Measurements from ENCODE around the gene F2RL1.

The F2RL1 gene

DNA sequence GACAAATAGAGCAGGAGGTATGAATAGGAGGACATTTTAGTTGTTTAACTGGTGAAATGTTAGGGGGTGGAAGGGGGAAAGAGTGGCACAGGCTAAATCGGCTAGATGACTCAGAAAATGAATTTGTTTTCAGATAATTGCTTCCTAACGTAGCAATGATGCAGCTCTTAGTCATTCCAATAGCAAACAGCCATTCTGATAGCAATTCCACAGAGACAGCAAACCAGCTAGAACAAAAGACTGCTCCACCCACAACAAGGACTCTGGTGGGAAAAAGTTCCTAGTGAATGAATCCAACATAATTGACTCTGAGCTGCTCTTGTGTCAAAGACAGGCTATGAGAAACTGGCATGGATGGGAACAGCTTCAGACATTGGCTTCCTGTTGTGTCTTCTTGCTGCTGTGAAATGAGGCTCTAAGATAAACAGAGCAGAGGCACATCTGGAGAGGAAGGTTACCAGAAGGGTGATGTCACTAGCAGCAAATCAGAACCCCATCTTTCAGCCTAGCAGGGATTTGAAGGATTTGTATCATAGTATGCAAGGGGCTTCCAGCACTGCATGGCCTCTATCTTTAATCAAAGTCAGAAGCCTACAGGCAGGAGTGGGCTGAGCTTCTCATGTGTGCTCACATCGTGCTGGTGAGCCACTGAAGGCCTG lies 28.1 kb upstream of the F2RL1 start (continued):
- TF ChIP-seq OVOL3 (tag by site-specific recombination; IDR thresholded peaks at IDR 0.05) = no peak
- TF ChIP-seq, protein P1, sequence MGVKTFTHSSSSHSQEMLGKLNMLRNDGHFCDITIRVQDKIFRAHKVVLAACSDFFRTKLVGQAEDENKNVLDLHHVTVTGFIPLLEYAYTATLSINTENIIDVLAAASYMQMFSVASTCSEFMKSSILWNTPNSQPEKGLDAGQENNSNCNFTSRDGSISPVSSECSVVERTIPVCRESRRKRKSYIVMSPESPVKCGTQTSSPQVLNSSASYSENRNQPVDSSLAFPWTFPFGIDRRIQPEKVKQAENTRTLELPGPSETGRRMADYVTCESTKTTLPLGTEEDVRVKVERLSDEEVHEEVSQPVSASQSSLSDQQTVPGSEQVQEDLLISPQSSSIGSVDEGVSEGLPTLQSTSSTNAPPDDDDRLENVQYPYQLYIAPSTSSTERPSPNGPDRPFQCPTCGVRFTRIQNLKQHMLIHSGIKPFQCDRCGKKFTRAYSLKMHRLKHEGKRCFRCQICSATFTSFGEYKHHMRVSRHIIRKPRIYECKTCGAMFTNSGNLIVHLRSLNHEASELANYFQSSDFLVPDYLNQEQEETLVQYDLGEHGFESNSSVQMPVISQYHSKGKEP (tag by site-specific recombination; IDR thresholded peaks at IDR 0.05) = no peak
- TF ChIP-seq ZNF184 (tag by site-specific recombination; IDR thresholded peaks at IDR 0.05) = peak; percentile 74; the same call in 1 of the 2 replicates
- TF ChIP-seq ZNF169 (tag by site-specific recombination; IDR thresholded peaks at IDR 0.05) = no peak
- no peak for TF ChIP-seq ZFP3 (tag by site-specific recombination; IDR thresholded peaks at IDR 0.05; ENCODE audit: low read depth)
- TF ChIP-seq ZNF791 (tag by site-specific recombination; IDR thresholded peaks at IDR 0.05) = no peak
- TF ChIP-seq, protein P2, sequence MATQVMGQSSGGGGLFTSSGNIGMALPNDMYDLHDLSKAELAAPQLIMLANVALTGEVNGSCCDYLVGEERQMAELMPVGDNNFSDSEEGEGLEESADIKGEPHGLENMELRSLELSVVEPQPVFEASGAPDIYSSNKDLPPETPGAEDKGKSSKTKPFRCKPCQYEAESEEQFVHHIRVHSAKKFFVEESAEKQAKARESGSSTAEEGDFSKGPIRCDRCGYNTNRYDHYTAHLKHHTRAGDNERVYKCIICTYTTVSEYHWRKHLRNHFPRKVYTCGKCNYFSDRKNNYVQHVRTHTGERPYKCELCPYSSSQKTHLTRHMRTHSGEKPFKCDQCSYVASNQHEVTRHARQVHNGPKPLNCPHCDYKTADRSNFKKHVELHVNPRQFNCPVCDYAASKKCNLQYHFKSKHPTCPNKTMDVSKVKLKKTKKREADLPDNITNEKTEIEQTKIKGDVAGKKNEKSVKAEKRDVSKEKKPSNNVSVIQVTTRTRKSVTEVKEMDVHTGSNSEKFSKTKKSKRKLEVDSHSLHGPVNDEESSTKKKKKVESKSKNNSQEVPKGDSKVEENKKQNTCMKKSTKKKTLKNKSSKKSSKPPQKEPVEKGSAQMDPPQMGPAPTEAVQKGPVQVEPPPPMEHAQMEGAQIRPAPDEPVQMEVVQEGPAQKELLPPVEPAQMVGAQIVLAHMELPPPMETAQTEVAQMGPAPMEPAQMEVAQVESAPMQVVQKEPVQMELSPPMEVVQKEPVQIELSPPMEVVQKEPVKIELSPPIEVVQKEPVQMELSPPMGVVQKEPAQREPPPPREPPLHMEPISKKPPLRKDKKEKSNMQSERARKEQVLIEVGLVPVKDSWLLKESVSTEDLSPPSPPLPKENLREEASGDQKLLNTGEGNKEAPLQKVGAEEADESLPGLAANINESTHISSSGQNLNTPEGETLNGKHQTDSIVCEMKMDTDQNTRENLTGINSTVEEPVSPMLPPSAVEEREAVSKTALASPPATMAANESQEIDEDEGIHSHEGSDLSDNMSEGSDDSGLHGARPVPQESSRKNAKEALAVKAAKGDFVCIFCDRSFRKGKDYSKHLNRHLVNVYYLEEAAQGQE (tag by site-specific recombination; IDR thresholded peaks at IDR 0.05) = no peak
- TF ChIP-seq ZNF221 (tag by site-specific recombination; IDR thresholded peaks at IDR 0.05; ENCODE audit: borderline replicate concordance) = no peak
- TF ChIP-seq ZNF624 (tag by site-specific recombination; IDR thresholded peaks at IDR 0.05) = no peak
- TF ChIP-seq, protein P3, sequence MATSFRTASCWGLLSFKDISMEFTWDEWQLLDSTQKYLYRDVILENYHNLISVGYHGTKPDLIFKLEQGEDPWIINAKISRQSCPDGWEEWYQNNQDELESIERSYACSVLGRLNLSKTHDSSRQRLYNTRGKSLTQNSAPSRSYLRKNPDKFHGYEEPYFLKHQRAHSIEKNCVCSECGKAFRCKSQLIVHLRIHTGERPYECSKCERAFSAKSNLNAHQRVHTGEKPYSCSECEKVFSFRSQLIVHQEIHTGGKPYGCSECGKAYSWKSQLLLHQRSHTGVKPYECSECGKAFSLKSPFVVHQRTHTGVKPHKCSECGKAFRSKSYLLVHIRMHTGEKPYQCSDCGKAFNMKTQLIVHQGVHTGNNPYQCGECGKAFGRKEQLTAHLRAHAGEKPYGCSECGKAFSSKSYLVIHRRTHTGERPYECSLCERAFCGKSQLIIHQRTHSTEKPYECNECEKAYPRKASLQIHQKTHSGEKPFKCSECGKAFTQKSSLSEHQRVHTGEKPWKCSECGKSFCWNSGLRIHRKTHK (tag by site-specific recombination; IDR thresholded peaks at IDR 0.05) = no peak
- no peak for TF ChIP-seq HOXD13 (CRISPR knock-in tag; IDR thresholded peaks at IDR 0.05; ENCODE audit: borderline replicate concordance)
- peak; percentile 45; the same call in 1 of the 2 replicates for TF ChIP-seq ZFP69B (tag by site-specific recombination; IDR thresholded peaks at IDR 0.05)
- TF ChIP-seq SP7 (tag by site-specific recombination; IDR thresholded peaks at IDR 0.05) = peak; percentile 90
- no peak for TF ChIP-seq SP2 (tag by site-specific recombination; IDR thresholded peaks at IDR 0.05)
- TF ChIP-seq ZNF19 (tag by site-specific recombination; IDR thresholded peaks at IDR 0.05; ENCODE audit: low read depth) = no peak
- TF ChIP-seq, protein P4, sequence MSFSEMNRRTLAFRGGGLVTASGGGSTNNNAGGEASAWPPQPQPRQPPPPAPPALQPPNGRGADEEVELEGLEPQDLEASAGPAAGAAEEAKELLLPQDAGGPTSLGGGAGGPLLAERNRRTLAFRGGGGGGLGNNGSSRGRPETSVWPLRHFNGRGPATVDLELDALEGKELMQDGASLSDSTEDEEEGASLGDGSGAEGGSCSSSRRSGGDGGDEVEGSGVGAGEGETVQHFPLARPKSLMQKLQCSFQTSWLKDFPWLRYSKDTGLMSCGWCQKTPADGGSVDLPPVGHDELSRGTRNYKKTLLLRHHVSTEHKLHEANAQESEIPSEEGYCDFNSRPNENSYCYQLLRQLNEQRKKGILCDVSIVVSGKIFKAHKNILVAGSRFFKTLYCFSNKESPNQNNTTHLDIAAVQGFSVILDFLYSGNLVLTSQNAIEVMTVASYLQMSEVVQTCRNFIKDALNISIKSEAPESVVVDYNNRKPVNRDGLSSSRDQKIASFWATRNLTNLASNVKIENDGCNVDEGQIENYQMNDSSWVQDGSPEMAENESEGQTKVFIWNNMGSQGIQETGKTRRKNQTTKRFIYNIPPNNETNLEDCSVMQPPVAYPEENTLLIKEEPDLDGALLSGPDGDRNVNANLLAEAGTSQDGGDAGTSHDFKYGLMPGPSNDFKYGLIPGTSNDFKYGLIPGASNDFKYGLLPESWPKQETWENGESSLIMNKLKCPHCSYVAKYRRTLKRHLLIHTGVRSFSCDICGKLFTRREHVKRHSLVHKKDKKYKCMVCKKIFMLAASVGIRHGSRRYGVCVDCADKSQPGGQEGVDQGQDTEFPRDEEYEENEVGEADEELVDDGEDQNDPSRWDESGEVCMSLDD (tag by site-specific recombination; IDR thresholded peaks at IDR 0.05) = no peak
- TF ChIP-seq ZNF660 (tag by site-specific recombination; IDR thresholded peaks at IDR 0.05) = peak; percentile 93
- TF ChIP-seq, protein P5, sequence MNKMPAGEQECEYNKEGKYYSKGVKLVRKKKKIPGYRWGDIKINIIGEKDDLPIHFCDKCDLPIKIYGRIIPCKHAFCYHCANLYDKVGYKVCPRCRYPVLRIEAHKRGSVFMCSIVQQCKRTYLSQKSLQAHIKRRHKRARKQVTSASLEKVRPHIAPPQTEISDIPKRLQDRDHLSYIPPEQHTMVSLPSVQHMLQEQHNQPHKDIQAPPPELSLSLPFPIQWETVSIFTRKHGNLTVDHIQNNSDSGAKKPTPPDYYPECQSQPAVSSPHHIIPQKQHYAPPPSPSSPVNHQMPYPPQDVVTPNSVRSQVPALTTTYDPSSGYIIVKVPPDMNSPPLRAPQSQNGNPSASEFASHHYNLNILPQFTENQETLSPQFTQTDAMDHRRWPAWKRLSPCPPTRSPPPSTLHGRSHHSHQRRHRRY (tag by site-specific recombination; IDR thresholded peaks at IDR 0.05) = no peak
- no peak for TF ChIP-seq SCRT1 (tag by site-specific recombination; IDR thresholded peaks at IDR 0.05; ENCODE audit: borderline replicate concordance)
- TF ChIP-seq, protein P6, sequence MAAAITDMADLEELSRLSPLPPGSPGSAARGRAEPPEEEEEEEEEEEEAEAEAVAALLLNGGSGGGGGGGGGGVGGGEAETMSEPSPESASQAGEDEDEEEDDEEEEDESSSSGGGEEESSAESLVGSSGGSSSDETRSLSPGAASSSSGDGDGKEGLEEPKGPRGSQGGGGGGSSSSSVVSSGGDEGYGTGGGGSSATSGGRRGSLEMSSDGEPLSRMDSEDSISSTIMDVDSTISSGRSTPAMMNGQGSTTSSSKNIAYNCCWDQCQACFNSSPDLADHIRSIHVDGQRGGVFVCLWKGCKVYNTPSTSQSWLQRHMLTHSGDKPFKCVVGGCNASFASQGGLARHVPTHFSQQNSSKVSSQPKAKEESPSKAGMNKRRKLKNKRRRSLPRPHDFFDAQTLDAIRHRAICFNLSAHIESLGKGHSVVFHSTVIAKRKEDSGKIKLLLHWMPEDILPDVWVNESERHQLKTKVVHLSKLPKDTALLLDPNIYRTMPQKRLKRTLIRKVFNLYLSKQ (tag by site-specific recombination; IDR thresholded peaks at IDR 0.05; ENCODE audit: borderline replicate concordance) = no peak
- TF ChIP-seq, protein P7, sequence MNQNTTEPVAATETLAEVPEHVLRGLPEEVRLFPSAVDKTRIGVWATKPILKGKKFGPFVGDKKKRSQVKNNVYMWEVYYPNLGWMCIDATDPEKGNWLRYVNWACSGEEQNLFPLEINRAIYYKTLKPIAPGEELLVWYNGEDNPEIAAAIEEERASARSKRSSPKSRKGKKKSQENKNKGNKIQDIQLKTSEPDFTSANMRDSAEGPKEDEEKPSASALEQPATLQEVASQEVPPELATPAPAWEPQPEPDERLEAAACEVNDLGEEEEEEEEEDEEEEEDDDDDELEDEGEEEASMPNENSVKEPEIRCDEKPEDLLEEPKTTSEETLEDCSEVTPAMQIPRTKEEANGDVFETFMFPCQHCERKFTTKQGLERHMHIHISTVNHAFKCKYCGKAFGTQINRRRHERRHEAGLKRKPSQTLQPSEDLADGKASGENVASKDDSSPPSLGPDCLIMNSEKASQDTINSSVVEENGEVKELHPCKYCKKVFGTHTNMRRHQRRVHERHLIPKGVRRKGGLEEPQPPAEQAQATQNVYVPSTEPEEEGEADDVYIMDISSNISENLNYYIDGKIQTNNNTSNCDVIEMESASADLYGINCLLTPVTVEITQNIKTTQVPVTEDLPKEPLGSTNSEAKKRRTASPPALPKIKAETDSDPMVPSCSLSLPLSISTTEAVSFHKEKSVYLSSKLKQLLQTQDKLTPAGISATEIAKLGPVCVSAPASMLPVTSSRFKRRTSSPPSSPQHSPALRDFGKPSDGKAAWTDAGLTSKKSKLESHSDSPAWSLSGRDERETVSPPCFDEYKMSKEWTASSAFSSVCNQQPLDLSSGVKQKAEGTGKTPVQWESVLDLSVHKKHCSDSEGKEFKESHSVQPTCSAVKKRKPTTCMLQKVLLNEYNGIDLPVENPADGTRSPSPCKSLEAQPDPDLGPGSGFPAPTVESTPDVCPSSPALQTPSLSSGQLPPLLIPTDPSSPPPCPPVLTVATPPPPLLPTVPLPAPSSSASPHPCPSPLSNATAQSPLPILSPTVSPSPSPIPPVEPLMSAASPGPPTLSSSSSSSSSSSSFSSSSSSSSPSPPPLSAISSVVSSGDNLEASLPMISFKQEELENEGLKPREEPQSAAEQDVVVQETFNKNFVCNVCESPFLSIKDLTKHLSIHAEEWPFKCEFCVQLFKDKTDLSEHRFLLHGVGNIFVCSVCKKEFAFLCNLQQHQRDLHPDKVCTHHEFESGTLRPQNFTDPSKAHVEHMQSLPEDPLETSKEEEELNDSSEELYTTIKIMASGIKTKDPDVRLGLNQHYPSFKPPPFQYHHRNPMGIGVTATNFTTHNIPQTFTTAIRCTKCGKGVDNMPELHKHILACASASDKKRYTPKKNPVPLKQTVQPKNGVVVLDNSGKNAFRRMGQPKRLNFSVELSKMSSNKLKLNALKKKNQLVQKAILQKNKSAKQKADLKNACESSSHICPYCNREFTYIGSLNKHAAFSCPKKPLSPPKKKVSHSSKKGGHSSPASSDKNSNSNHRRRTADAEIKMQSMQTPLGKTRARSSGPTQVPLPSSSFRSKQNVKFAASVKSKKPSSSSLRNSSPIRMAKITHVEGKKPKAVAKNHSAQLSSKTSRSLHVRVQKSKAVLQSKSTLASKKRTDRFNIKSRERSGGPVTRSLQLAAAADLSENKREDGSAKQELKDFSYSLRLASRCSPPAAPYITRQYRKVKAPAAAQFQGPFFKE (tag by site-specific recombination; IDR thresholded peaks at IDR 0.05; ENCODE audit: borderline replicate concordance) = no peak
